IMR-90 (cell line): ENCODE results near the gene TRIO. TPM values are rescaled to one million over a fixed set of nuclear protein-coding genes. Genes with fewer than 3 reads are reported as not detected.

ENCODE experiments used
- ATAC-seq: fragments of 200-7000 bp; cut with Tn5 transposase; 2 replicates; pipeline ENCODE4 v1.9.1; 2020; ENCODE audit warnings: low read depth, mild to moderate bottlenecking, moderate library complexity
- BruUV-seq: library from RNA; stranded (reverse); fragments of 400-500 nt; replicated peaks from 2 replicates; lab custom pipeline; 2021; lab: Mats Ljungman, UMichigan
- CTCF ChIA-PET: fragments of 300-600 bp; formaldehyde crosslinking; extraction: SDS; loops from one replicate; lab custom pipeline; 2021; ENCODE audit warnings: antibody characterized with exemption; lab: Yijun Ruan, JAX
- POLR2A ChIA-PET: fragments of 300-600 bp; sonication (Branson Sonifier 250); formaldehyde crosslinking; loops from one replicate; lab custom pipeline; 2022; ENCODE audit warnings: antibody characterized with exemption; ENCODE audit not compliant: unreplicated experiment; lab: Charles Lee
- DNase-seq: peaks from one replicate; pipeline ENCODE4 v3.0.0; 2013
- H2AFZ ChIP-seq: replicated peaks from 2 replicates; pipeline ENCODE3; 2013; ENCODE audit warnings: low read length, mild to moderate bottlenecking; ENCODE audit not compliant: poor library complexity
- H2AK5ac ChIP-seq: 2 replicates; pipeline ENCODE4 v1.6.1; 2013; ENCODE audit warnings: low read depth, low read length, inconsistent platforms
- H2AK9ac ChIP-seq: replicated peaks from 2 replicates; pipeline ENCODE3; 2013; ENCODE audit warnings: mild to moderate bottlenecking, low read depth, low read length, moderate library complexity; ENCODE audit not compliant: poor library complexity
- H2BK120ac ChIP-seq: 2 replicates; pipeline ENCODE4 v1.6.1; 2013; ENCODE audit warnings: low read depth, low read length, inconsistent platforms
- H2BK15ac ChIP-seq: 3 replicates; pipeline ENCODE4 v1.6.1; 2013; ENCODE audit warnings: low read depth, low read length, inconsistent platforms
- H2BK20ac ChIP-seq: 2 replicates; pipeline ENCODE4 v1.6.1; 2013; ENCODE audit warnings: low read depth, mild to moderate bottlenecking, inconsistent platforms, low read length, moderate library complexity
- H2BK5ac ChIP-seq: 2 replicates; pipeline ENCODE4 v1.6.1; 2013; ENCODE audit warnings: mild to moderate bottlenecking, low read depth, low read length, inconsistent platforms; ENCODE audit not compliant: poor library complexity, severe bottlenecking
- H3K14ac ChIP-seq: replicated peaks from 2 replicates; pipeline ENCODE4 v1.6.1; 2013; ENCODE audit warnings: low read depth, low read length, inconsistent platforms
- H3K18ac ChIP-seq: 2 replicates; pipeline ENCODE4 v1.6.1; 2013; ENCODE audit warnings: low read depth, low read length, control low read depth
- H3K23ac ChIP-seq: 2 replicates; pipeline ENCODE4 v1.6.1; 2013; ENCODE audit warnings: low read depth, low read length, inconsistent platforms
- H3K27ac ChIP-seq: 2 replicates; pipeline ENCODE4 v1.5.1; 2013; ENCODE audit warnings: mild to moderate bottlenecking, control low read depth, low read length; ENCODE audit not compliant: insufficient read depth
- H3K27me3 ChIP-seq: 2 replicates; pipeline ENCODE4 v1.6.1; 2013; ENCODE audit warnings: low read length; ENCODE audit not compliant: control insufficient read depth, insufficient read depth
- H3K36me3 ChIP-seq: 2 replicates; pipeline ENCODE4 v1.6.1; 2013; ENCODE audit warnings: low read length, mixed read lengths; ENCODE audit not compliant: control insufficient read depth, insufficient read depth
- H3K4ac ChIP-seq: 2 replicates; pipeline ENCODE4 v1.6.1; 2013; ENCODE audit warnings: low read depth, low read length, inconsistent platforms
- H3K4me1 ChIP-seq: 2 replicates; pipeline ENCODE4 v1.6.1; 2013; ENCODE audit warnings: low read length, mixed read lengths; ENCODE audit not compliant: control insufficient read depth, insufficient read depth
- H3K4me2 ChIP-seq: 2 replicates; pipeline ENCODE4 v1.6.1; 2013; ENCODE audit warnings: low read depth, mild to moderate bottlenecking, control low read depth, low read length, moderate library complexity
- H3K4me3 ChIP-seq: 2 replicates; pipeline ENCODE4 v1.5.1; 2013; ENCODE audit warnings: low read depth, mild to moderate bottlenecking, control low read depth, low read length, moderate library complexity; ENCODE audit not compliant: insufficient read depth
- H3K56ac ChIP-seq: 2 replicates; pipeline ENCODE4 v1.6.1; 2013; ENCODE audit warnings: low read length, inconsistent platforms; ENCODE audit not compliant: insufficient read depth; ENCODE audit errors: extremely low read depth
- H3K79me1 ChIP-seq, 2 experiments: 2 replicates each; pipeline ENCODE4 v1.6.1; 2013; ENCODE audit warnings: low read length in 2 of 2, inconsistent platforms in 1 of 2, low read depth in 1 of 2
- H3K9ac ChIP-seq: 2 replicates; pipeline ENCODE4 v1.6.1; 2013; ENCODE audit warnings: low read depth, low read length, control low read depth
- H3K9me1 ChIP-seq: 2 replicates; pipeline ENCODE4 v1.6.1; 2013; ENCODE audit warnings: low read length, inconsistent platforms; ENCODE audit not compliant: insufficient read depth
- H3K9me3 ChIP-seq: 2 replicates; pipeline ENCODE4 v1.6.1; 2013; ENCODE audit warnings: low read length; ENCODE audit not compliant: control insufficient read depth, insufficient read depth
- H4K20me1 ChIP-seq: 2 replicates; pipeline ENCODE4 v1.6.1; 2013; ENCODE audit warnings: low read length, inconsistent platforms; ENCODE audit not compliant: insufficient read depth
- H4K5ac ChIP-seq: 2 replicates; pipeline ENCODE4 v1.6.1; 2013; ENCODE audit warnings: mild to moderate bottlenecking, low read depth, low read length, control low read depth
- H4K8ac ChIP-seq, 2 experiments: 2 replicates each; pipeline ENCODE4 v1.6.1; 2013; ENCODE audit warnings: low read depth in 2 of 2, low read length in 2 of 2, control low read depth in 1 of 2, inconsistent platforms in 1 of 2
- H4K91ac ChIP-seq: 2 replicates; pipeline ENCODE4 v1.6.1; 2013; ENCODE audit warnings: low read depth, low read length, inconsistent platforms; ENCODE audit not compliant: insufficient read depth
- CHD1 ChIP-seq: IDR thresholded peaks from 2 replicates; pipeline ENCODE4 v1.6.1; 2012; ENCODE audit warnings: low read depth, low read length, improper control_type of control experiment
- WGBS, 2 experiments: methylation state at CpG; one replicate each; pipeline versions ENCODE4 v1.1.5 to v1.1.7; 2013; ENCODE audit warnings: missing lambda C conversion rate in 2 of 2; ENCODE audit not compliant: insufficient read length in 1 of 2; ENCODE audit errors: extremely low coverage in 2 of 2; 5-methylcytosine and 5-hydroxymethylcytosine counted together
- dilution Hi-C: fragments of 300-500 bp; cut with HindIII; formaldehyde crosslinking; loops from one replicate; pipeline ENCODE4 v1.14.3; 2018; ENCODE audit warnings: low sequenced_read_pairs; ENCODE audit not compliant: unreplicated experiment
- in situ Hi-C: fragments of 300-500 bp; cut with MboI; formaldehyde crosslinking; loops from 3 replicates; pipeline ENCODE4 v1.14.3; 2019; ENCODE audit warnings: low sequenced_read_pairs, inconsistent platforms, mixed read lengths
- intact Hi-C: fragments of 100-400 bp; cut with micrococcal nuclease; formaldehyde crosslinking; loops from 2 replicates; pipeline ENCODE4 v1.10.0; 2022
- polyA plus RNA-seq, 3 experiments: library from polyadenylated mRNA; depleted of rRNA; stranded (reverse); fragments of >200 nt; gene quantifications; 2 replicates each; pipeline ENCODE4 v1.2.3, GENCODE V29; 2012; ENCODE audit warnings: low replicate concordance in 1 of 3
- total RNA-seq: library from RNA; depleted of rRNA; stranded (reverse); fragments of >200 nt; gene quantifications from 2 replicates; pipeline ENCODE4 v1.2.3, GENCODE V29; 2012

The TRIO gene
- total and polyA plus RNA-seq, 2 of the 4 experiments (the other 2 are of a cell fraction) = 206 to 522 TPM

- ATAC-seq (no peak), DNase-seq (no peak)
- Histone ChIP-seq H3K4me1 (peaks cover 24% of the 10 kb centered on the region), H2BK15ac (no peak overlapping the region), H4K5ac (no peak overlapping the region), H3K23ac (no peak overlapping the region), H3K9me3 (no peaks in the 10 kb centered on the region), H4K20me1 (peaks cover 81% of the 10 kb centered on the region), H2BK120ac (no peak overlapping the region), H3K27ac (no peak overlapping the region), H3K9ac (no peak overlapping the region), H3K4me2 (no peak overlapping the region), H3K4me3 (no peak overlapping the region), H2AFZ (no peak overlapping the region), H3K56ac (no peak overlapping the region), H2BK20ac (no peak overlapping the region), H3K14ac (peak overlapping the region; percentile 63; the same call in 1 of the 2 replicates), H2AK5ac (no peak overlapping the region), H3K36me3 (peaks cover 56% of the 10 kb centered on the region), H3K4ac (no peak overlapping the region), H4K8ac (no peak overlapping the region), H3K9me1 (peaks cover 22% of the 10 kb centered on the region), H3K18ac (no peak overlapping the region), H3K27me3 (no peaks in the 10 kb centered on the region), H2BK5ac (no peak overlapping the region), H4K91ac (no peak overlapping the region), H2AK9ac (no peak overlapping the region), H3K79me1 (peaks cover 42 to 75% of the 10 kb centered on the region in 2 experiments)
- ChIA-PET POLR2A (no interaction called here), CTCF (no interaction called here)
- no CpG with 5 or more reads among the region's 4 CpGs for WGBS, 2 experiments
- no TSS peak for BruUV-seq
- intact Hi-C loops (loop anchor here (10.0 kb wide), 1 partner anchor 338 kb away; no protein-coding TSS in a partner anchor), in situ Hi-C loops (no loop called here), dilution Hi-C loops (no loop called here)
- no peak for TF ChIP-seq CHD1
Measured at GRCh38 chr5:14322437-14323187, 179.5 kb downstream of the TRIO start.
